ENCODE measurements around the gene ZNF888.
"Not testable (repeated sequence)": the region's sequence is repeated elsewhere in the genome, so short reads cannot be mapped to it uniquely, and the experiment has no call there.

ZNF888 gene

GRCh38 chr19:52871466-52871865, 51.8 kb downstream of the ZNF888 start:
- DNase-seq: no peak

- DNase-seq: not testable (repeated sequence)
These were observed 55.2 kb downstream of the ZNF888 start for GRCh38 chr19:52868031-52868430.

GRCh38 chr19:52857378-52858191, 65.6 kb downstream of the ZNF888 start, which contains the start of gene ZNF468:
Gene ZNF468, minus strand, starts transcription at chr19:52857619. Its CDS starts 3,347 bp downstream, at chr19:52854272.
- peak; percentile 65 for DNase-seq

- DNase-seq: not testable (repeated sequence)
These were observed 66.5 kb downstream of the ZNF888 start for GRCh38 chr19:52856540-52857377.
